ENCODE data around the gene SND1.

DNA sequence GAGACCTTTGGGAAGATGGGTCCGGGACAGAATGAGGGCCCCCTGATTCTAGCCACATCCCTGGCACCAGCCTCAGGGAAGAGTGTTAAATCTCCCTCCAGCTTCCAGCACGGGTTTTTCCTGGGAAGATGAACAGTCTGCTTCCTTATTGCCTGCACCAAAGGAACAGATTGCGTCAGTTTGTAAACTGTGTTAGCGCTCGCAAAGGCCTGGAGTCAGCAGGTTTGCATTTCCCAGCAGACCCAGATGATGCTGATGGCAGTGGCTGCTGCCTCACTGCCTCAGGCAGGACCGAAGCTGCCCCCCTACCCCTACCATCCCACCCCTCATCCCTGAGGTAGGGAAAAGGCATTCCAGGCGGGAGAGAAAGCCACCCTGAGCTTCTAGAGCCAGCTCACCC, 413.9 kb downstream of the SND1 start:
- TF ChIP-seq, protein P1, sequence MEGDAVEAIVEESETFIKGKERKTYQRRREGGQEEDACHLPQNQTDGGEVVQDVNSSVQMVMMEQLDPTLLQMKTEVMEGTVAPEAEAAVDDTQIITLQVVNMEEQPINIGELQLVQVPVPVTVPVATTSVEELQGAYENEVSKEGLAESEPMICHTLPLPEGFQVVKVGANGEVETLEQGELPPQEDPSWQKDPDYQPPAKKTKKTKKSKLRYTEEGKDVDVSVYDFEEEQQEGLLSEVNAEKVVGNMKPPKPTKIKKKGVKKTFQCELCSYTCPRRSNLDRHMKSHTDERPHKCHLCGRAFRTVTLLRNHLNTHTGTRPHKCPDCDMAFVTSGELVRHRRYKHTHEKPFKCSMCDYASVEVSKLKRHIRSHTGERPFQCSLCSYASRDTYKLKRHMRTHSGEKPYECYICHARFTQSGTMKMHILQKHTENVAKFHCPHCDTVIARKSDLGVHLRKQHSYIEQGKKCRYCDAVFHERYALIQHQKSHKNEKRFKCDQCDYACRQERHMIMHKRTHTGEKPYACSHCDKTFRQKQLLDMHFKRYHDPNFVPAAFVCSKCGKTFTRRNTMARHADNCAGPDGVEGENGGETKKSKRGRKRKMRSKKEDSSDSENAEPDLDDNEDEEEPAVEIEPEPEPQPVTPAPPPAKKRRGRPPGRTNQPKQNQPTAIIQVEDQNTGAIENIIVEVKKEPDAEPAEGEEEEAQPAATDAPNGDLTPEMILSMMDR (conservative IDR thresholded peaks at IDR 0.05 in 1 of 2, IDR thresholded peaks at IDR 0.05 in 1 of 2; ENCODE audit: low read depth in 1 of 2, low read length in 2 of 2): no peak
- no peak for TF ChIP-seq EZH2 (IDR thresholded peaks at IDR 0.05; ENCODE audit: low read length, missing control alignments)
